Stimulated activated CD4-positive, alpha-beta T cell treated with anti-CD3 and anti-CD28 coated beads, TNF-alpha, amount 100 ng/mL, for 4 hours (primary cell): ENCODE measurements around the gene CLCN6.
A peak's percentile ranks its signal among the peaks of the same experiment; 100 is the strongest.

Experiments
- DNase-seq, 3 experiments: peaks; one replicate each; pipeline ENCODE4 v3.0.0-alpha.2; 2020; ENCODE audit warnings: low read depth in 3 of 3

The CLCN6 gene

GRCh38 chr1:11850156-11850555 is 44.2 kb downstream of the CLCN6 start:
- DNase-seq: no peak

GRCh38 chr1:11851180-11851579 is 45.2 kb downstream of the CLCN6 start:
- no peak for DNase-seq

GRCh38 chr1:11854519-11854918 is 48.5 kb downstream of the CLCN6 start:
- no peak for DNase-seq

GRCh38 chr1:11855430-11855829 is 49.4 kb downstream of the CLCN6 start:
- DNase-seq: no peak

- no peak for DNase-seq
These were observed 50.7 kb downstream of the CLCN6 start for GRCh38 chr1:11856698-11857097.

- no peak for DNase-seq
These were observed 51.3 kb downstream of the CLCN6 start for GRCh38 chr1:11857164-11857851.

- DNase-seq: no peak
These were observed 52.2 kb downstream of the CLCN6 start for GRCh38 chr1:11858158-11858557.

- no peak for DNase-seq
These were observed 52.6 kb downstream of the CLCN6 start, which contains the start of gene NPPB for GRCh38 chr1:11858613-11858967. NPPB (minus strand) TSS chr1:11858945; CDS start chr1:11858833, 112 bp downstream.

- DNase-seq: peak; percentile 17 to 51 (median 30)
These were observed 53.2 kb downstream of the CLCN6 start for GRCh38 chr1:11858968-11859871.

GRCh38 chr1:11860083-11860482 is 54.1 kb downstream of the CLCN6 start:
- DNase-seq: no peak

- DNase-seq: no peak
These were observed 54.6 kb downstream of the CLCN6 start for GRCh38 chr1:11860587-11860986.

GRCh38 chr1:11862890-11863289 is 56.9 kb downstream of the CLCN6 start:
- DNase-seq: no peak

- no peak for DNase-seq
These were observed 62.5 kb downstream of the CLCN6 start for GRCh38 chr1:11868331-11868980.

- no peak for DNase-seq
These were observed 63.1 kb downstream of the CLCN6 start for GRCh38 chr1:11869104-11869503.

- DNase-seq: no peak
These were observed 63.7 kb downstream of the CLCN6 start for GRCh38 chr1:11869650-11870207.

- no peak for DNase-seq
These were observed 66.6 kb downstream of the CLCN6 start for GRCh38 chr1:11872545-11872944.

GRCh38 chr1:11873395-11874257 is 67.6 kb downstream of the CLCN6 start:
- no peak for DNase-seq

- no peak for DNase-seq
These were observed 68.2 kb downstream of the CLCN6 start for GRCh38 chr1:11874258-11874562.

GRCh38 chr1:11874624-11875023 is 68.6 kb downstream of the CLCN6 start:
- no peak for DNase-seq

GRCh38 chr1:11875094-11875493 is 69.1 kb downstream of the CLCN6 start:
- DNase-seq: no peak

- DNase-seq: no peak
These were observed 71.1 kb downstream of the CLCN6 start for GRCh38 chr1:11877074-11877473.
